GM13977 (cell line): ENCODE results near the gene FHAD1.

ENCODE experiments used
- DNase-seq: peaks from one replicate; pipeline ENCODE4 v3.0.0; 2012; ENCODE audit warnings: low spot score
- in situ Hi-C: fragments of 300-500 bp; cut with MboI; formaldehyde crosslinking; loops from one replicate; pipeline ENCODE4 v1.12.0; 2022; ENCODE audit warnings: low sequenced_read_pairs, low pct_unique_long_range_greater_than_20kb, mixed read lengths, inconsistent platforms; ENCODE audit not compliant: unreplicated experiment
- TF ChIP-seq, protein P1 (sequence below): IDR thresholded peaks from 2 replicates; pipeline ENCODE4 v1.5.1; 2012; ENCODE audit warnings: mild to moderate bottlenecking, control low read depth; ENCODE audit not compliant: insufficient read depth; ENCODE audit errors: extremely low read depth, missing control alignments

Gene FHAD1

DNA sequence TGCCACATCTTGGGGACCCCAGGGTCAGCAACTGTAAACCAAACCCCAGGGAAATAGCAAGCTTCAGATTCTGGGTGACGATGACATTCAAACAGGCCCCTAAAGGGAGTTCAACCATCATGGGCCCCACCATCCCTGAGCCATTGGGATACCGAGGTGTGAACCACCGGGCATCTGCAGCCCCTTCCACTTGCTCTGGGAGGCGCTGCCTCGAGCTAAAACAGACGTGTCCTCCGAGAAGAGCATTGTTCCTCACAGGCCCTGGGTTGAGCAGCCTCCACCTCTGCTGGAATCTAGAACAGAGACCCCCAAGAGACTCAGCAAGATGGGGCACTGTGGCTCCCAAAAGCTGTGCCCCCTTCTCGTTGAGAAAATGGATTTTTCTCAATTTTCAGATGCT lies 143.6 kb downstream of the FHAD1 start:
- DNase-seq, result no peak
- in situ Hi-C loops, result no loop called here
- TF ChIP-seq, protein P1, sequence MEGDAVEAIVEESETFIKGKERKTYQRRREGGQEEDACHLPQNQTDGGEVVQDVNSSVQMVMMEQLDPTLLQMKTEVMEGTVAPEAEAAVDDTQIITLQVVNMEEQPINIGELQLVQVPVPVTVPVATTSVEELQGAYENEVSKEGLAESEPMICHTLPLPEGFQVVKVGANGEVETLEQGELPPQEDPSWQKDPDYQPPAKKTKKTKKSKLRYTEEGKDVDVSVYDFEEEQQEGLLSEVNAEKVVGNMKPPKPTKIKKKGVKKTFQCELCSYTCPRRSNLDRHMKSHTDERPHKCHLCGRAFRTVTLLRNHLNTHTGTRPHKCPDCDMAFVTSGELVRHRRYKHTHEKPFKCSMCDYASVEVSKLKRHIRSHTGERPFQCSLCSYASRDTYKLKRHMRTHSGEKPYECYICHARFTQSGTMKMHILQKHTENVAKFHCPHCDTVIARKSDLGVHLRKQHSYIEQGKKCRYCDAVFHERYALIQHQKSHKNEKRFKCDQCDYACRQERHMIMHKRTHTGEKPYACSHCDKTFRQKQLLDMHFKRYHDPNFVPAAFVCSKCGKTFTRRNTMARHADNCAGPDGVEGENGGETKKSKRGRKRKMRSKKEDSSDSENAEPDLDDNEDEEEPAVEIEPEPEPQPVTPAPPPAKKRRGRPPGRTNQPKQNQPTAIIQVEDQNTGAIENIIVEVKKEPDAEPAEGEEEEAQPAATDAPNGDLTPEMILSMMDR, result no peak

DNA sequence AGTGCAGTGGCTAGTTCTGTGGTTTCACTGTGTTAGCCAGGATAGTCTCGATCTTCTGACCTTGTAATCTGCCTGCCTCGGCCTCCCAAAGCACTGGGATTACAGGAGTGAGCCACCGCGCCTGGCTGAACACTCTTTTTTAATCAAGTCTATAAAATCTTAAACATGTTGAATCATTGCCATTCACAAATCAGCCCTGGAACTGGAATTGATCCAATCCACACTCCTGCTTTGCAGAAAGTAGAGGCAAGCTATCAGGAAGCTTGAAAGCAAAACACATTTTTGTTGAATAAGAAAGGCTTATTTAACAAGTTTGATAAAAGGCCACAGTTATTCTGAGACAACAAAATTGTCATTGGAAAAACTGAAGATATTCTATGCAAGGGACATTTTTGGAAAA lies 144.3 kb downstream of the FHAD1 start:
- in situ Hi-C loops, result no loop called here
- TF ChIP-seq, protein P1, result no peak
- DNase-seq, result no peak

DNA sequence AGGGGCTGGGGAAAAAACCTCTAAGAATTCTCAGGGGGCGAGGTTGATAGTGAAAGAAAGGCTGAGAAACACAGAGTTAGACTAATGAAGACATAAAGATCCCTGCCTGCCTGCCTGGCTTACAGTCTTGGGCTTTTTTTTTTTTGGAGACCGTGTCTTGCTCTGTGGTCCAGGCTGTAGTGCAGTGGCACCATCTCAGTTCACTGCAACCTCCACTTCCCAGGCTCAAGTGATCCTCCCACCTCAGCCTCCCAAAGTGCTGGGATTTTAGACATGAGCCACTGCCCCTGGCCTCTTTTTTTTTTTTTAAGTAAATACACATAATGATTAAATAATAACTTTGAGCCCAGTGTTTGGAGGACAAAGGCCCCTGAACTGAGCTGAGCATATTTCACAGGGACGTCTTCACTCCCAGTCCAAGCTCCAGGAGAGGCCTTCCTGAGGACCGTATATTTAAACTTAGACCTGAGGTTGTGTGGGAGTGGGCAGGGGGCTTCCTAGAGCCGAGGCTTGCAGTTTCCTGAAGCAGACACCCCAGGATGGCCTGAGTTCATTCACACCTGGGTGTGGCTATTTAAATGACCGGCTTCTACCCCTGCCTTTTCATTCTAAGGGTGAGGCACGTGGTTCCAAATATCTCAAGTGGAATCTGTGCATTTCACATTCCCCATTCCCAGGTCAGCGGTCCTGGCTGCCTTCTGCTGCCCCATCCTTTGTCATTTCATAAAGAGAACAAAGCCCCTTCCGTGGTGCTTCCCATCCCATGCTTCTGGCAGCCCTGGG lies 146.6 kb downstream of the FHAD1 start:
- DNase-seq, result no peak
- TF ChIP-seq, protein P1, result no peak
- in situ Hi-C loops, result no loop called here

DNA sequence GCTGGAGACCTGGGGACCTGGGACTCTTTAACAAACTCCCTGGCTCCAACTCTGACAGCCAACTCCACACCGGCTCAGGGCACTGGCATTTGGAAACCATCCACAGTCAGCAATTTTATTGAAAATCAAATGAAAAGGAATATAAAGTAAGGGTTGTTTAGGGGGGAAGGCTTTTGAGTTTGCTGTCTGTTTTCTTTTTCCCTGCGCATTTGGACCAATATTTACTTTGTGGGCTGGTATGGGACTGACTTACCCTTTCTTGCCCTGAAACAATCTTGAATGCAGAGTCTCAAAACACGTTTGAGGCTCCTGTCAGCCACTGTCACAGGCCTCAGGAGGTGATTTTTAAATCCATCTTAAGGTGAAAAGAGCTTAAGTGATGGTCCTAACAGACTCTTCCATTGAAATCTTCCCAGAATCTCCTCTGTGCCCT lies 147.3 kb downstream of the FHAD1 start:
- in situ Hi-C loops, result no loop called here

DNA sequence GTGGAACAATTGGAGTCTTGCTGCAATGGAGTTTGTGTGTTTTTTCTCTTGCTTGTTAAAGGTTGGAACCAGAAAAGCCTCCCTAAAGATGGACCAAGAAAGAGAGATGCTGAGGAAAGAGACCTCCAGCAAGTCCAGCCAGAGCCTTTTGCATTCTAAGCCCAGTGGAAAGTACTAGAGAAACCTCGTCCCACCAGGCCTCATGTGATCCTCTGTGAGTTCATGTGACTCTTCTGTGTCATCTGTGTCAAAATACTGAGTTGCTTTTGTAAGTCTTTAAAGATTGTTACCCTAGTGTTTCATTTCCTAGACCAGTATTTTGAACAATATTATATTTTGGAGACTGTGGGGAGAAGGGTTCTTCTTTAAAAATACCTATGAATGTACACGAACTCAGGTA lies 150.2 kb downstream of the FHAD1 start:
- TF ChIP-seq, protein P1, result no peak
- DNase-seq, result no peak
- in situ Hi-C loops, result no loop called here

More for the DNA sequence above, 147.3 kb downstream of the FHAD1 start:
- DNase-seq, result no peak
- TF ChIP-seq, protein P1, result no peak

DNA sequence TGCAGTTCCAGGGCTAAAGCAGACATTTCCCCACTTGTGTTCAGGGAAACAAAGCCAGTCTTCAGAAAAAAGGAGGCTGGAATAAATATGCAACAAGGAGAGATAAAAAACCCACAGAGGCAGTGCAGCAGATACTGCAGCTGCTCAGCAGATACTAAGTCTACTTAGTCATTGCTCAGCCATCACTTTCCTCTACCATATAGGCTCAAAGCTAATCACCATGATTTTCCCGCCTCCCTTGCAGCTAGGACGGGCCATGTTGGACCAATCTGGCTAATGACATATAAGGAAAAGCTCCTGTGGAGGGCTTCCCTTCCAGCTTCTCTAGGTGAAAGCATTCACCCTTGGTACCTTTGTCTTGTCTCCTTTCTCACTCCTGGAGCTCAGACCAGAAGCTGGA lies 152.7 kb downstream of the FHAD1 start:
- no peak for DNase-seq
- TF ChIP-seq, protein P1, result no peak
- in situ Hi-C loops, result loop anchor here (25.0 kb wide), 1 partner anchor 262 kb away; no protein-coding TSS in a partner anchor

DNA sequence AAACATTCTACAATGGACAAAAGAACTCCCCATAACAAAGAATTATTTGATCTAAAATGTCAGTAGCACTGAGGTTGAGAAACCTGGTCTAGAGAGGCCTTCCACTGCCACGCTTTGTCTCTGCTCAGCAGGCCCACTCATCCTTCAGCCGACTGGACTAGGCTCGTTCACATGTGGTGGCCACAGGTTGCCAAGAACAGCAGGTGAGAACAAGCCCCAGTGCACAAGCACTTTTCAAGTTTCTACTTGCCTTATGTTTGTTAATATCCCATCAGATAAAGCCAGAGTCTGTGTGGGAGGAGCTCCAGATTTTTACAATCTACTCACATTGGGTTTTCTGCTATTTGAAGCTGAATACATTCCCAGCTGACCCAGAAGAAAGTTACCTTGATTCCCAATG lies 153.6 kb downstream of the FHAD1 start:
- TF ChIP-seq, protein P1, result no peak
- in situ Hi-C loops, result loop anchor here (25.0 kb wide), 1 partner anchor 263 kb away; no protein-coding TSS in a partner anchor
- DNase-seq, result no peak
